GM23248 (cell line): ENCODE data around the gene TSHR. TPM values are rescaled to one million over a fixed set of nuclear protein-coding genes. Genes with fewer than 3 reads are reported as not detected.
A peak's percentile ranks its signal among the peaks of the same experiment; 100 is the strongest.

Source experiments
- DNase-seq: peaks from one replicate; pipeline ENCODE4 v3.0.0-alpha.2; 2015
- H2AFZ ChIP-seq: fragments of 200-600 bp; sonication (generic); 2 replicates; pipeline ENCODE4 v1.6.1; 2016; ENCODE audit warnings: antibody characterized with exemption
- H3F3A ChIP-seq: fragments of 200-600 bp; sonication (generic); 2 replicates; pipeline ENCODE4 v1.6.1; 2016; ENCODE audit warnings: mild to moderate bottlenecking, antibody characterized with exemption, mixed run types; ENCODE audit not compliant: insufficient read depth
- H3K27ac ChIP-seq: fragments of 200-600 bp; sonication (generic); 2 replicates; pipeline ENCODE4 v1.5.1; 2016; ENCODE audit warnings: mild to moderate bottlenecking
- H3K27me3 ChIP-seq: fragments of 200-600 bp; sonication (generic); replicated peaks from 2 replicates; pipeline ENCODE4 v1.6.1; 2016; ENCODE audit warnings: mild to moderate bottlenecking; ENCODE audit not compliant: insufficient read depth
- H3K36me3 ChIP-seq: fragments of 200-600 bp; sonication (generic); 2 replicates; pipeline ENCODE4 v1.6.1; 2016; ENCODE audit warnings: low read depth, mild to moderate bottlenecking
- H3K4me1 ChIP-seq: fragments of 200-600 bp; sonication (generic); 2 replicates; pipeline ENCODE4 v1.6.1; 2016; ENCODE audit warnings: mild to moderate bottlenecking; ENCODE audit not compliant: insufficient read depth
- H3K4me2 ChIP-seq: fragments of 200-600 bp; sonication (generic); one replicate; pipeline ENCODE4 v1.6.1; 2016; ENCODE audit warnings: mild to moderate bottlenecking; ENCODE audit not compliant: unreplicated experiment
- H3K4me3 ChIP-seq: fragments of 200-600 bp; sonication (generic); 2 replicates; pipeline ENCODE4 v1.5.1; 2016; ENCODE audit warnings: mild to moderate bottlenecking
- H3K79me2 ChIP-seq: fragments of 200-600 bp; sonication (generic); 2 replicates; pipeline ENCODE4 v1.6.1; 2016; ENCODE audit warnings: mild to moderate bottlenecking; ENCODE audit not compliant: insufficient read depth
- H3K9ac ChIP-seq: fragments of 200-600 bp; sonication (generic); 2 replicates; pipeline ENCODE4 v1.6.1; 2016; ENCODE audit warnings: mild to moderate bottlenecking
- H3K9me2 ChIP-seq: fragments of 200-600 bp; sonication (generic); 2 replicates; pipeline ENCODE4 v1.6.1; 2016; ENCODE audit warnings: mixed run types, mild to moderate bottlenecking, moderate library complexity; ENCODE audit not compliant: insufficient read depth
- H3K9me3 ChIP-seq: fragments of 200-600 bp; sonication (generic); one replicate; pipeline ENCODE4 v1.6.1; 2017; ENCODE audit warnings: low read depth
- H4K20me1 ChIP-seq: fragments of 200-600 bp; sonication (generic); 2 replicates; pipeline ENCODE4 v1.6.0; 2016; ENCODE audit not compliant: insufficient read depth
- EZH2 ChIP-seq: fragments of 200-600 bp; sonication (generic); IDR thresholded peaks from 2 replicates; pipeline ENCODE4 v1.6.1; 2018; ENCODE audit warnings: antibody characterized with exemption, mild to moderate bottlenecking; ENCODE audit not compliant: insufficient read depth, poor library complexity, severe bottlenecking
- EZH2phosphoT487 ChIP-seq: fragments of 200-600 bp; sonication (generic); IDR thresholded peaks from 2 replicates; pipeline ENCODE4 v1.6.1; 2018; ENCODE audit warnings: antibody characterized with exemption, moderate library complexity, mild to moderate bottlenecking, low read depth; ENCODE audit not compliant: insufficient read depth
- WGBS, 2 experiments: methylation state at CpG; one replicate each; pipeline ENCODE4 v1.1.6; 2015 to 2017; ENCODE audit warnings: low lambda C conversion rate in 2 of 2, low coverage in 1 of 2; ENCODE audit errors: missing lambda C conversion rate in 2 of 2; 5-methylcytosine and 5-hydroxymethylcytosine counted together
- in situ Hi-C: fragments of 300-500 bp; cut with MboI; formaldehyde crosslinking; loops from 2 replicates; pipeline ENCODE4 v1.15.0; 2020
- polyA plus RNA-seq: library from polyadenylated mRNA; unstranded; fragments of >200 nt; fragmentation: Nextera tagmentation; extraction: Ambion mirVana; gene quantifications from 2 replicates; pipeline ENCODE4 v1.2.1, GENCODE V29; 2016
- total RNA-seq: library from RNA; depleted of rRNA; stranded (reverse); fragments of >200 nt; shearing (Covaris generic); gene quantifications from 2 replicates; pipeline ENCODE4 v1.2.3, GENCODE V29; 2014

Gene TSHR
- total and polyA plus RNA-seq, 2 experiments from 2014 or later: not detected

GRCh38 chr14:80919622-80920021 lies 35.8 kb upstream of the TSHR start:
- H3K9me2 ChIP-seq: no peaks in the 10 kb centered on the region
- H3K9ac ChIP-seq: no peak overlapping the region
- TF ChIP-seq EZH2: no peak
- TF ChIP-seq EZH2phosphoT487: no peak
- no peak for DNase-seq
- H3F3A ChIP-seq: no peaks in the 10 kb centered on the region
- H3K4me3 ChIP-seq: no peak overlapping the region
- no peaks in the 10 kb centered on the region for H4K20me1 ChIP-seq
- H3K4me1 ChIP-seq: no peaks in the 10 kb centered on the region
- H3K4me2 ChIP-seq: no peak overlapping the region
- H3K27me3 ChIP-seq: no peaks in the 10 kb centered on the region
- H3K9me3 ChIP-seq: no peaks in the 10 kb centered on the region
- WGBS, 2 experiments: 75 to 82% methylated on average over 3 of the region's 3 CpGs
- in situ Hi-C loops: no loop called here
- no peak overlapping the region for H3K27ac ChIP-seq
- H2AFZ ChIP-seq: no peak overlapping the region
- no peaks in the 10 kb centered on the region for H3K79me2 ChIP-seq
- no peaks in the 10 kb centered on the region for H3K36me3 ChIP-seq

DNA sequence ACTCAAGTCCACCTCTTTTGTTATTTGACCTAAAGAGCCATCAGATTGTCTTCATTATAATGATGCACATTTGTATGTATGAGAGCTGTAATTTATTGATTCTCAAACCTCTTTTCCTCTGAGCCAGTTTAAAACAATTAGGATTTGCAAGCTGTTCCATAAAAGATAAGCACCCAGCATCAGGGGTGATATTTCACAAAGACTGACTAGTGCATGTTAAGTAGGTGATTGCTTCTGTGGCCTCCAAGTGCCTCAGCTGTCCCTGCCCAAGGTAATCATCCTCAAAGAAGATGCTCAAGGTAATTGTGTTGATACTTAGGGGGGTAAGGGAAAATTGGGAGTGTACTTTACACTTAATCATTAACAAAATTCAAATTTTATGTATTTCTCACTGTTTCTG lies 32.1 kb upstream of the TSHR start:
- Histone ChIP-seq H3K9ac (no peak overlapping the region), H3K9me2 (no peaks in the 10 kb centered on the region), H3K27me3 (no peaks in the 10 kb centered on the region), H3K4me1 (peaks cover 13% of the 10 kb centered on the region), H2AFZ (no peak overlapping the region), H3K36me3 (no peaks in the 10 kb centered on the region), H3K79me2 (peaks cover 8% of the 10 kb centered on the region; the same call in 1 of the 2 replicates), H4K20me1 (no peaks in the 10 kb centered on the region), H3F3A (peaks cover 4% of the 10 kb centered on the region; the same call in 1 of the 2 replicates), H3K4me2 (no peak overlapping the region), H3K4me3 (no peak overlapping the region), H3K9me3 (no peaks in the 10 kb centered on the region), H3K27ac (no peak overlapping the region)
- no peak for DNase-seq
- TF ChIP-seq EZH2 (no peak), EZH2phosphoT487 (no peak)
- in situ Hi-C loops: no loop called here

DNA sequence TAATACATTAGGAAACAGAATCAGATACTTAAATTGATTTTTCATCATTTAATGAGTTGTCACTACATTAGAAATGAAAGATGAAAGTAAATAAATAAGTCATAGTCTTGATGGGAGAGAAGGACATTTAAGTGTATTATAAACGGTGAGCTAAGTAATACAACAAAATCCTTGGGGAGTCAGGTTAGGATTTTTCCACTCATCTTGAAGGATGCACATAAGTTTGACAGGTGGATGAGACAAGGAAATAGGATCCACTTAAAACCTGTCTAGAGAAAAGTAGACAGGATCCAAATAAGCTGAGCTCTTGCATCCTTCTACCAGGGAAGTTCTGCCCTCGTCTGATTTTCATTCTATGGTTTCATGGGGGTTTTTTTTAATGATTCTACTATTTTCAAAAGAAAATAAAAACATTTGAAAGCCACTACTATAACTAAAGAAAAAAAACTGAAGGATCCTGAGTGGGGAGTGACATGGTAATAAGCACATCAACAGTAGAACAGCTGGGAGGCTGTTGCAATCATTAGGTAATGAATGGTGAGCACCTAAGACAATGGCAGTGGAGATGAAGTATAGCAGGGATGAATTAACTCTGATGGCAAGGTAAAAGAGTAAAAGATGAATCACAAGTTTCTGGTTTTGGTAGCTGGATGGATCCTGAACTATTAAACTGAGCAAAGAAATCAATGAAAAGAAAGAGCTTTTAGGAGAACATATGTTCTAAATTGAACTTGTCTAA lies 30.9 kb upstream of the TSHR start:
- in situ Hi-C loops: no loop called here

DNA sequence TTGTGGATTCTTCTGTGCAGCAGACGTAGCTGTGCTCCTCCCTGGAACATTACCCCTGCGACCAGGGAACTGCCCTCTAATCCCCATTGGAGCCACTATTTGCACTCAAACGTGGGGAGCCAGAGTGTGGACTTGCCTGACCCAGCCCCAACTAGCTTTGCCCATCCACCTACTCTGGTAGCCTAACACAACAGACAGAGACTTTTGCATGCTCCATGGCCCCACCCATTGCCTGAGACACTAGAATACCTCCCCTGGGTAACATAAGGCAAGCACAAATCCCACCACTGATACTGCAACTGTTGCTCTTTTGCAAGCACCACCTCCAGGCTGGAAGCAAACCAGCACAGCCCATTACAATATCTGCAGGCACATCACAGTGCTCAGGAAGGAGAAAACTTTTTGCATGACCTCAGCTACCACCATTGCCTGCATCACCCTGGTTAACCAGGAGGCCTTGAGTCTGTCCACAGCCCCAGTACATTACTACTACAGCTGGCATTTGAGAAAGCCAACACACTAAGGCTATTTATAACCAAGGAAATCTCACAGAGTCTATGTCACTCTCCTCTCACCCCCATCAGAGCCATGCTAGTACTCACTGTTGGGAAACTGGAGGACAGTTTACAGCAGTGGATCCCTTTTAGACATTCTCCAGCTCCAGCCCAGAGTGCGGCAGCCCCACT lies 28.9 kb upstream of the TSHR start:
- Histone ChIP-seq H4K20me1 (no peaks in the 10 kb centered on the region), H3K4me3 (no peak overlapping the region), H3K9ac (0 out of 2 replicates have a peak overlapping the region, but pooled peaks have one; percentile 12), H3F3A (peaks cover 16% of the 10 kb centered on the region), H3K9me3 (no peaks in the 10 kb centered on the region), H2AFZ (0 out of 2 replicates have a peak overlapping the region, but pooled peaks have one; percentile 15), H3K27me3 (no peaks in the 10 kb centered on the region), H3K79me2 (peaks cover 16% of the 10 kb centered on the region; the same call in 1 of the 2 replicates), H3K27ac (peak overlapping the region; percentile 47), H3K9me2 (no peaks in the 10 kb centered on the region), H3K4me2 (no peak overlapping the region), H3K36me3 (no peaks in the 10 kb centered on the region), H3K4me1 (peaks cover 24% of the 10 kb centered on the region)
- WGBS, 2 experiments: 62 to 64% methylated on average over 4 of the region's 4 CpGs
- in situ Hi-C loops: no loop called here
- TF ChIP-seq EZH2 (no peak), EZH2phosphoT487 (no peak)
- peak; percentile 86 for DNase-seq

More for the DNA sequence above, 30.9 kb upstream of the TSHR start:
- H2AFZ ChIP-seq: no peak overlapping the region
- peaks cover 4% of the 10 kb centered on the region; the same call in 1 of the 2 replicates for H3F3A ChIP-seq
- no peaks in the 10 kb centered on the region for H3K9me3 ChIP-seq
- H3K4me3 ChIP-seq: no peak overlapping the region
- no peaks in the 10 kb centered on the region for H3K27me3 ChIP-seq
- no peaks in the 10 kb centered on the region for H3K36me3 ChIP-seq
- WGBS, 2 experiments: 98 to 100% methylated on average over 2 of the region's 2 CpGs
- H3K9me2 ChIP-seq: no peaks in the 10 kb centered on the region
- no peak overlapping the region for H3K27ac ChIP-seq
- H3K4me1 ChIP-seq: peaks cover 13% of the 10 kb centered on the region
- no peaks in the 10 kb centered on the region for H4K20me1 ChIP-seq
- peaks cover 16% of the 10 kb centered on the region; the same call in 1 of the 2 replicates for H3K79me2 ChIP-seq
- no peak for DNase-seq
- no peak overlapping the region for H3K4me2 ChIP-seq
- no peak overlapping the region for H3K9ac ChIP-seq
- TF ChIP-seq EZH2phosphoT487: no peak
- no peak for TF ChIP-seq EZH2
